GM12892 (cell line): ENCODE measurements around the gene DEFB116.

Experiments
- POLR2A ChIP-seq: IDR thresholded peaks from 2 replicates; pipeline ENCODE4 v1.6.1; 2011; ENCODE audit warnings: low read depth, low read length, control low read depth
- POLR2AphosphoS5 ChIP-seq: IDR thresholded peaks from 2 replicates; pipeline ENCODE4 v1.6.1; 2011; ENCODE audit warnings: low read depth, low read length, control low read depth

DNA sequence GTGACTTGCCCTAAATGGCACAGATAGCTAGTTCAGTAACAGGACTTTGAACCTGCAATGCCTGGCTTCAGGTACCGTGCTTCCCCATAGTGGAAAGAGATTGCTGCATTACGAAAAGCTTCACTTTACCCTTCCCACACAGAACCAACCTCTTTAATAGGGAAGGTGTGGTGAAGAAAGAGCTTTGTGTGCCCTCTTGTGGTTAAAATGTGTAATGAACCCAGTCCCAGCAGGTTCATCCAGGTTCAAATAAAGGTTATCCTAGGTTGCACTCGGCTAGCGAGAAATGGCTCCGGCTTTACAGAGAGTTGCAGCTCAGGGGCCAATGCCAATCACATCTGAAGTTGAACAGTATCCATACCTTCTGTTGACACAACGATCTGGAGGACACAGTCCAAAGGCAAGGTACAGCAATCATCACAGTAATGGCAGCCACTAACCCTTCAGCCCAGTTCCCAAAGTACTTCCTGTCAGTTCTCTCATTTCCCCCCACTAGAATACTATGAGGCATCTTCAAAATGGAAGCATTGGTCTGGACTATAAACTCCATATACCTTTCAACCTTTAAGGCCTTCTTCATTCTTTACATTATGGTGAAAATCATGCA, 48.0 kb downstream of the DEFB116 start:
- no peak for TF ChIP-seq POLR2A
- no peak for TF ChIP-seq POLR2AphosphoS5
